Muscle of arm (tissue), 12 donors: ENCODE data around the gene LRAT. TPM values are rescaled to one million over a fixed set of nuclear protein-coding genes. Genes with fewer than 3 reads are reported as not detected.
A peak's percentile ranks its signal among the peaks of the same experiment; 100 is the strongest.

Experiments
- DNase-seq: peaks from one replicate; pipeline ENCODE4 v3.0.0-alpha.2; 2013
- polyA plus RNA-seq, 12 donors: library from polyadenylated mRNA; unstranded; fragments of 120-200 nt; gene quantifications; one replicate each; pipeline ENCODE4 v1.2.1, GENCODE V29; 2013; ENCODE audit not compliant: insufficient read length in 12 of 12

The LRAT gene
- polyA plus RNA-seq, 12 donors: 0.12 to 1.0 (median 0.29) TPM; not detected in 4

- no peak for DNase-seq
Observed at GRCh38 chr4:154760895-154761294, 17.1 kb downstream of the LRAT start.

GRCh38 chr4:154778264-154778663 lies 34.5 kb downstream of the LRAT start:
- no peak for DNase-seq

GRCh38 chr4:154779362-154779947 lies 35.7 kb downstream of the LRAT start:
- DNase-seq: peak; percentile 15

DNA sequence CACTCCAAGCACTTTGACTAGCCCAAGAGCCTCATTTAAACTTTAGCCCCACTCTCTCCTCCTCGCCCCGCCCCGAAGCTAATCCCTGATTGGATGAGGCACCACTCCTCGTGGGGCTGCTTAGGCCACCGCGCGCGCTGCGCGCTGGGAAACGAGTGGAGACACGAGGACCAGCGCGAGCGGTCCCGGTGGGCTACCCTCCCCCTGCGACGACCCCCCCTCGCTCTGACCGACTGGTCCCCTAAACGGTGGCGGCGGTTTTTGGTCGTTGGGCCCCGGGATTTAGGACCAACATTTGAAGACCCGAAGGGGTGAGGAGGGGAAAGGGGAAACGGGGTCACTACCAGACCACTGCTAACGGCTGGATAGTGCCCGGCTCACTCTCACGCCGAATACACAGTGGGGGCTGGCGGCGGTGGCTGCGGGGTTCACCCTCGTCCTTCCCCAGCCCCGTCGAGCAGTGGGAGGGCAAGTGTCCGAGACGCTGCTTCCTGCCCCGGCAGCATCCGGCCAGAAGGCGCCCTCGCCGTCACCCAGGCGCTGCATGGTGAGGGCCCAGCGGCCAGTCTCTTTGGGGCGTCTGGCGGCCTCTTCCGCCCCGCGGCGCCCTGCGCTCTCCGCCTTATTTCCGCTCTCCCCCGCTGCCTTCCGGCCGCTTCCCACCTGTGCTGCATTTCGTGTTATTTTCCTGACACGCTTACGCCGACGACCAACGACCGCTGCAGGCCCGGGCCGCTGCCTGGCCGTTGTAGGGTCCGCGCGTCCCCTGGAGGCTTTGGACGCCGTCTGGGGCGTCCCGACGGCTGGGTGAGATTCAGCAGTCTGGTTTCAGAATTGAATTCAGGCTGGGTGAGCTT lies 37.6 kb downstream of the LRAT start, which contains the start of gene RBM46:
TSS of gene RBM46 (plus strand) at position 147 of the 857 bp plus-strand sequence. CDS start 15,481 bp downstream, outside the sequence.
- DNase-seq: no peak

DNA sequence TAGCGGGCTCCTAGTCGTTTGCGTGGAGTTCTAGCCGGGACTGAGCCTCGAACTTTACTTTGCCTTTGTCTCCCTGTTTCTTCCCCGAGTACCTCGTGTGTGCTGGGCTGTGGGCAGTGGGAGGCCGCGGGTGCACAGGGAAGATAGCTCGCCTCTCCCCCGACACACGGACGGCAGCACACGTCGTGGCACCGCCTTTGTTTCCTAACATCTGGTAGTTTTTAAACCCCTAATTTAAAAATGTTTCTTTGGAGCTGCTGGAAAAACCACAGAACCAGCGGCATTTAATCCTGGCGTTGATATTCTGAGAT lies 38.1 kb downstream of the LRAT start:
- no peak for DNase-seq

Other genes starting within 250 kb of the LRAT start
- 10 to 100 TPM in 11 of 12 donors, not detected in 1; 49.5 to 72.2 (median 64.1) TPM for gene PLRG1, start 193.6 kb upstream of the LRAT start, polyA plus RNA-seq
- 10 to 100 TPM in 1 of 12 donors, 1 to 10 TPM in 3, under 1 TPM in 4, not detected in 4; 0.15 to 37.5 (median 1.8) TPM for gene FGB, start 181.0 kb upstream of the LRAT start, polyA plus RNA-seq
- 10 to 100 TPM in 1 of 12 donors, 1 to 10 TPM in 2, under 1 TPM in 6, not detected in 3; 0.10 to 25.5 (median 0.41) TPM for gene FGA, start 153.3 kb upstream of the LRAT start, polyA plus RNA-seq
- 10 to 100 TPM in 1 of 12 donors, 1 to 10 TPM in 3, under 1 TPM in 2, not detected in 6; 0.24 to 25.3 (median 1.2) TPM for gene FGG, start 131.3 kb upstream of the LRAT start, polyA plus RNA-seq
- gene RBM46, start 37.3 kb downstream of the LRAT start, polyA plus RNA-seq: under 1 TPM in 6 of 12 donors, not detected in 6; 0.06 to 0.34 (median 0.10) TPM